ENCODE measurements around the gene NEDD4L. TPM values are rescaled to one million over a fixed set of nuclear protein-coding genes. Genes with fewer than 3 reads are reported as not detected.
A peak's percentile ranks its signal among the peaks of the same experiment; 100 is the strongest.

Gene NEDD4L
- polyA plus RNA-seq, 1 of the 3 experiments (the other 2 are of a cell fraction) = 13.2 TPM

GRCh38 chr18:58178511-58178910 is 134.5 kb downstream of the NEDD4L start:
- 73% methylated on average over 8 of the region's 8 CpGs for WGBS (ENCODE audit: low lambda C conversion rate)

GRCh38 chr18:58180172-58180571 is 136.1 kb downstream of the NEDD4L start:
- no peaks in the 10 kb centered on the region for H4K20me1 ChIP-seq (ENCODE audit: insufficient read depth)
- H3K4me1 ChIP-seq (ENCODE audit: control insufficient read depth in 1 of 2, insufficient read depth in 2 of 2, low read depth in 1 of 2, low read length in 1 of 2) = peaks cover 22 to 37% of the 10 kb centered on the region in 2 experiments
- TF ChIP-seq GATA2 (CRISPR knock-in tag; IDR thresholded peaks at IDR 0.05) (peak; percentile 50; the same call in 1 of the 2 replicates), TAF1 (IDR thresholded peaks at IDR 0.05; ENCODE audit: borderline replicate concordance, low read depth, low read length) (no peak), NRF1 (IDR thresholded peaks at IDR 0.05; ENCODE audit: low read depth, low read length) (no peak), TCF12 (IDR thresholded peaks at IDR 0.05) (no peak)
- TF ChIP-seq, protein P1, sequence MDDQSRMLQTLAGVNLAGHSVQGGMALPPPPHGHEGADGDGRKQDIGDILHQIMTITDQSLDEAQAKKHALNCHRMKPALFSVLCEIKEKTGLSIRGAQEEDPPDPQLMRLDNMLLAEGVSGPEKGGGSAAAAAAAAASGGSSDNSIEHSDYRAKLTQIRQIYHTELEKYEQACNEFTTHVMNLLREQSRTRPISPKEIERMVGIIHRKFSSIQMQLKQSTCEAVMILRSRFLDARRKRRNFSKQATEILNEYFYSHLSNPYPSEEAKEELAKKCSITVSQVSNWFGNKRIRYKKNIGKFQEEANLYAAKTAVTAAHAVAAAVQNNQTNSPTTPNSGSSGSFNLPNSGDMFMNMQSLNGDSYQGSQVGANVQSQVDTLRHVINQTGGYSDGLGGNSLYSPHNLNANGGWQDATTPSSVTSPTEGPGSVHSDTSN (IDR thresholded peaks at IDR 0.05) = no peak
- TF ChIP-seq, protein P2, sequence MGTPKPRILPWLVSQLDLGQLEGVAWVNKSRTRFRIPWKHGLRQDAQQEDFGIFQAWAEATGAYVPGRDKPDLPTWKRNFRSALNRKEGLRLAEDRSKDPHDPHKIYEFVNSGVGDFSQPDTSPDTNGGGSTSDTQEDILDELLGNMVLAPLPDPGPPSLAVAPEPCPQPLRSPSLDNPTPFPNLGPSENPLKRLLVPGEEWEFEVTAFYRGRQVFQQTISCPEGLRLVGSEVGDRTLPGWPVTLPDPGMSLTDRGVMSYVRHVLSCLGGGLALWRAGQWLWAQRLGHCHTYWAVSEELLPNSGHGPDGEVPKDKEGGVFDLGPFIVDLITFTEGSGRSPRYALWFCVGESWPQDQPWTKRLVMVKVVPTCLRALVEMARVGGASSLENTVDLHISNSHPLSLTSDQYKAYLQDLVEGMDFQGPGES (IDR thresholded peaks at IDR 0.05; ENCODE audit: low read depth, low read length) = no peak
- H3K79me2 ChIP-seq (ENCODE audit: insufficient read depth) = no peaks in the 10 kb centered on the region
- H3K9ac ChIP-seq = no peak overlapping the region
- WGBS (ENCODE audit: low lambda C conversion rate) = 75% methylated on average over 16 of the region's 16 CpGs
- H3K9me2 ChIP-seq = no peaks in the 10 kb centered on the region
- H3K4me2 ChIP-seq = no peak overlapping the region
- POLR2A ChIA-PET = no interaction called here
- no peaks in the 10 kb centered on the region for H3K9me3 ChIP-seq
- CTCF ChIA-PET = interaction anchor here (0.6 to 5.0 kb wide), 14 partner anchors 8 to 315 kb away, joined by 3 to 43 read pairs (median 4); partner anchors contain the start of gene NEDD4L
- H3F3A ChIP-seq (replicated peaks; ENCODE audit: insufficient read depth) = peaks cover 4% of the 10 kb centered on the region
- H2AFZ ChIP-seq (ENCODE audit: low read depth) = no peak overlapping the region
- peak; percentile 40 for DNase-seq
- H3K27ac ChIP-seq (ENCODE audit: low read depth in 2 of 2, low read length in 1 of 2) = no peak overlapping the region; a peak in 1 of 4 replicates
- H3K36me3 ChIP-seq (replicated peaks in 1 of 2; ENCODE audit: control insufficient read depth in 1 of 2, insufficient read depth in 2 of 2, low read length in 1 of 2) = no peaks in the 10 kb centered on the region
- no peaks in the 10 kb centered on the region for H3K27me3 ChIP-seq (ENCODE audit: insufficient read depth)
- H3K4me3 ChIP-seq (ENCODE audit: low read depth in 2 of 2, low read length in 1 of 2) = no peak overlapping the region

More at GRCh38 chr18:58178511-58178910, 134.5 kb downstream of the NEDD4L start:
- H4K20me1 ChIP-seq (ENCODE audit: insufficient read depth) = no peaks in the 10 kb centered on the region
- no peak overlapping the region for H3K4me3 ChIP-seq (ENCODE audit: low read depth in 2 of 2, low read length in 1 of 2)
- H3K9me3 ChIP-seq = no peaks in the 10 kb centered on the region
- TF ChIP-seq JUND (IDR thresholded peaks at IDR 0.05) = no peak
- no peak for TF ChIP-seq TEAD4 (IDR thresholded peaks at IDR 0.05; ENCODE audit: borderline replicate concordance, insufficient read depth)
- TF ChIP-seq, protein P3, sequence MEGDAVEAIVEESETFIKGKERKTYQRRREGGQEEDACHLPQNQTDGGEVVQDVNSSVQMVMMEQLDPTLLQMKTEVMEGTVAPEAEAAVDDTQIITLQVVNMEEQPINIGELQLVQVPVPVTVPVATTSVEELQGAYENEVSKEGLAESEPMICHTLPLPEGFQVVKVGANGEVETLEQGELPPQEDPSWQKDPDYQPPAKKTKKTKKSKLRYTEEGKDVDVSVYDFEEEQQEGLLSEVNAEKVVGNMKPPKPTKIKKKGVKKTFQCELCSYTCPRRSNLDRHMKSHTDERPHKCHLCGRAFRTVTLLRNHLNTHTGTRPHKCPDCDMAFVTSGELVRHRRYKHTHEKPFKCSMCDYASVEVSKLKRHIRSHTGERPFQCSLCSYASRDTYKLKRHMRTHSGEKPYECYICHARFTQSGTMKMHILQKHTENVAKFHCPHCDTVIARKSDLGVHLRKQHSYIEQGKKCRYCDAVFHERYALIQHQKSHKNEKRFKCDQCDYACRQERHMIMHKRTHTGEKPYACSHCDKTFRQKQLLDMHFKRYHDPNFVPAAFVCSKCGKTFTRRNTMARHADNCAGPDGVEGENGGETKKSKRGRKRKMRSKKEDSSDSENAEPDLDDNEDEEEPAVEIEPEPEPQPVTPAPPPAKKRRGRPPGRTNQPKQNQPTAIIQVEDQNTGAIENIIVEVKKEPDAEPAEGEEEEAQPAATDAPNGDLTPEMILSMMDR (IDR thresholded peaks at IDR 0.05) = no peak
- no peak for TF ChIP-seq TCF12 (IDR thresholded peaks at IDR 0.05)
- no peak for TF ChIP-seq NFIC (IDR thresholded peaks at IDR 0.05; ENCODE audit: borderline replicate concordance)
- no peak for TF ChIP-seq RFX5 (IDR thresholded peaks at IDR 0.05; ENCODE audit: low read length)
- H3K9me2 ChIP-seq = no peaks in the 10 kb centered on the region
- ChIA-PET POLR2A (no interaction called here), CTCF (interaction anchor here (0.7 to 2.3 kb wide), 5 partner anchors 14 to 135 kb away, joined by 3 to 12 read pairs (median 4); partner anchors contain the start of gene NEDD4L)
- H3K4me1 ChIP-seq (ENCODE audit: control insufficient read depth in 1 of 2, insufficient read depth in 2 of 2, low read depth in 1 of 2, low read length in 1 of 2) = peaks cover 22 to 45% of the 10 kb centered on the region in 2 experiments
- H3K4me2 ChIP-seq = no peak overlapping the region
- H3K9ac ChIP-seq = no peak overlapping the region
- no peaks in the 10 kb centered on the region for H3K79me2 ChIP-seq (ENCODE audit: insufficient read depth)
- H3F3A ChIP-seq (replicated peaks; ENCODE audit: insufficient read depth) = peaks cover 4% of the 10 kb centered on the region
- H3K36me3 ChIP-seq (replicated peaks in 1 of 2; ENCODE audit: control insufficient read depth in 1 of 2, insufficient read depth in 2 of 2, low read length in 1 of 2) = no peaks in the 10 kb centered on the region
- DNase-seq = no peak
- H3K27ac ChIP-seq (ENCODE audit: low read depth in 2 of 2, low read length in 1 of 2) = no peak overlapping the region; a peak in 1 of 4 replicates
- no peak overlapping the region for H2AFZ ChIP-seq (ENCODE audit: low read depth)
- H3K27me3 ChIP-seq (ENCODE audit: insufficient read depth) = no peaks in the 10 kb centered on the region

Measured in SK-N-SH (cell line).